Brain microvascular endothelial cell (primary cell): ENCODE measurements around the gene UGT2B7.
A peak's percentile ranks its signal among the peaks of the same experiment; 100 is the strongest.
"Not testable (repeated sequence)": the region's sequence is repeated elsewhere in the genome, so short reads cannot be mapped to it uniquely, and the experiment has no call there.

Source experiments
- DNase-seq: peaks from one replicate; pipeline ENCODE4 v3.0.0-alpha.2; 2020
- H3K27ac ChIP-seq: fragments of 250-450 bp; sonication (Bioruptor Pico); 2 replicates; pipeline ENCODE4 v1.5.1; 2020; ENCODE audit warnings: mild to moderate bottlenecking, moderate library complexity
- H3K27me3 ChIP-seq: fragments of 250-450 bp; sonication (Bioruptor Pico); replicated peaks from 2 replicates; pipeline ENCODE4 v1.5.1; 2020; ENCODE audit warnings: mild to moderate bottlenecking
- H3K36me3 ChIP-seq: fragments of 250-450 bp; sonication (Bioruptor Pico); replicated peaks from 2 replicates; pipeline ENCODE4 v1.5.1; 2020; ENCODE audit warnings: mild to moderate bottlenecking
- H3K4me3 ChIP-seq: 2 replicates; pipeline ENCODE4 v1.5.1; 2011; ENCODE audit warnings: low read depth, mild to moderate bottlenecking, control low read depth, low read length, moderate library complexity
- CTCF ChIP-seq: IDR thresholded peaks from 2 replicates; pipeline ENCODE4 v1.5.1; 2011; ENCODE audit warnings: low read depth, mild to moderate bottlenecking, moderate library complexity, low read length, control low read depth, inconsistent platforms; ENCODE audit errors: missing control alignments
- in situ Hi-C: cut with HindIII; loops from 2 replicates; pipeline ENCODE4 v1.10.0; 2017; ENCODE audit warnings: low sequenced_read_pairs, low pct_ligation_motif_present

Gene UGT2B7

GRCh38 chr4:69093681-69094080 lies 2.6 kb upstream of the UGT2B7 start:
- no peaks in the 10 kb centered on the region for H3K27me3 ChIP-seq
- TF ChIP-seq CTCF, result no peak
- no peak for DNase-seq
- H3K4me3 ChIP-seq, result no peak overlapping the region
- in situ Hi-C loops, result no loop called here
- H3K36me3 ChIP-seq, result no peaks in the 10 kb centered on the region
- no peak overlapping the region for H3K27ac ChIP-seq

- no peak for TF ChIP-seq CTCF
- in situ Hi-C loops, result no loop called here
- Histone ChIP-seq H3K27me3 (no peaks in the 10 kb centered on the region), H3K4me3 (no peak overlapping the region), H3K27ac (peak overlapping the region; percentile 62), H3K36me3 (no peaks in the 10 kb centered on the region)
- peak; percentile 59 for DNase-seq
These were observed 958 bp upstream of the UGT2B7 start for GRCh38 chr4:69095301-69095731.

- no peak overlapping the region for H3K4me3 ChIP-seq
- no peak overlapping the region for H3K27ac ChIP-seq
- in situ Hi-C loops, result no loop called here
- H3K36me3 ChIP-seq, result no peaks in the 10 kb centered on the region
- no peaks in the 10 kb centered on the region for H3K27me3 ChIP-seq
- no peak for TF ChIP-seq CTCF
- no peak for DNase-seq
These were observed 536 bp downstream of the UGT2B7 start for GRCh38 chr4:69096810-69097209.

GRCh38 chr4:69098470-69098869 lies 2.2 kb downstream of the UGT2B7 start:
- no peaks in the 10 kb centered on the region for H3K27me3 ChIP-seq
- TF ChIP-seq CTCF, result no peak
- H3K27ac ChIP-seq, result no peak overlapping the region
- no peaks in the 10 kb centered on the region for H3K36me3 ChIP-seq
- in situ Hi-C loops, result no loop called here
- DNase-seq, result no peak
- no peak overlapping the region for H3K4me3 ChIP-seq

- Histone ChIP-seq H3K4me3 (no peak overlapping the region), H3K27me3 (no peaks in the 10 kb centered on the region), H3K36me3 (no peaks in the 10 kb centered on the region), H3K27ac (no peak overlapping the region)
- no peak for TF ChIP-seq CTCF
- in situ Hi-C loops, result no loop called here
- DNase-seq, result no peak
These were observed 3.6 kb downstream of the UGT2B7 start for GRCh38 chr4:69099910-69100309.

GRCh38 chr4:69102668-69103067 lies 6.4 kb downstream of the UGT2B7 start:
- DNase-seq, in situ Hi-C loops, H3K36me3 ChIP-seq, H3K4me3 ChIP-seq, H3K27ac ChIP-seq, H3K27me3 ChIP-seq: not testable (repeated sequence)
